GM23338 (cell line): ENCODE data around the gene MYCL. TPM values are rescaled to one million over a fixed set of nuclear protein-coding genes. Genes with fewer than 3 reads are reported as not detected.

ENCODE experiments used
- ATAC-seq: fragments of 200-7000 bp; cut with Tn5 transposase; 3 replicates; pipeline ENCODE4 v1.9.1; 2020
- DNase-seq: peaks from one replicate; pipeline ENCODE4 v3.0.0-alpha.2; 2015; ENCODE audit warnings: low spot score
- H2AFZ ChIP-seq: fragments of 200-600 bp; sonication (generic); 2 replicates; pipeline ENCODE4 v1.8.0; 2016; ENCODE audit warnings: antibody characterized with exemption, mild to moderate bottlenecking, moderate library complexity
- H3F3A ChIP-seq: fragments of 200-600 bp; sonication (generic); replicated peaks from 2 replicates; pipeline ENCODE4 v1.8.0; 2017; ENCODE audit warnings: antibody characterized with exemption, mixed run types, low read depth
- H3K27ac ChIP-seq: fragments of 200-600 bp; sonication (generic); 2 replicates; pipeline ENCODE4 v1.6.1; 2016; ENCODE audit warnings: low read depth
- H3K27me3 ChIP-seq: fragments of 200-600 bp; sonication (generic); 2 replicates; pipeline ENCODE4 v1.8.0; 2016; ENCODE audit warnings: mild to moderate bottlenecking, mixed run types, moderate library complexity; ENCODE audit not compliant: insufficient read depth
- H3K36me3 ChIP-seq: fragments of 200-600 bp; sonication (generic); 2 replicates; pipeline ENCODE4 v1.8.0; 2016; ENCODE audit warnings: mild to moderate bottlenecking; ENCODE audit not compliant: insufficient read depth
- H3K4me1 ChIP-seq: fragments of 200-600 bp; sonication (generic); 2 replicates; pipeline ENCODE4 v1.8.0; 2016; ENCODE audit warnings: mild to moderate bottlenecking, moderate library complexity; ENCODE audit not compliant: insufficient read depth
- H3K4me2 ChIP-seq: fragments of 200-600 bp; sonication (generic); 2 replicates; pipeline ENCODE4 v1.7.1; 2017; ENCODE audit warnings: mixed run types
- H3K4me3 ChIP-seq: fragments of 200-600 bp; sonication (generic); 2 replicates; pipeline ENCODE4 v1.6.1; 2016; ENCODE audit warnings: mixed run types
- H3K79me2 ChIP-seq: fragments of 200-600 bp; sonication (generic); replicated peaks from 2 replicates; pipeline ENCODE4 v1.8.0; 2017; ENCODE audit warnings: mild to moderate bottlenecking; ENCODE audit not compliant: insufficient read depth
- H3K9me2 ChIP-seq: fragments of 200-600 bp; sonication (generic); 2 replicates; pipeline ENCODE4 v1.8.0; 2017; ENCODE audit not compliant: insufficient read depth
- H4K20me1 ChIP-seq: fragments of 200-600 bp; sonication (generic); replicated peaks from 2 replicates; pipeline ENCODE4 v1.8.0; 2017; ENCODE audit warnings: mild to moderate bottlenecking; ENCODE audit not compliant: insufficient read depth
- H3K27ac Mint-ChIP-seq: 2 replicates; pipeline ENCODE4 v1.8.0; 2020; ENCODE audit warnings: inconsistent platforms, mild to moderate bottlenecking, moderate library complexity, mixed read lengths
- H3K27me3 Mint-ChIP-seq: 3 replicates; pipeline ENCODE4 v1.8.0; 2022; ENCODE audit warnings: low read depth, mild to moderate bottlenecking, moderate library complexity, mixed read lengths, inconsistent platforms; ENCODE audit not compliant: insufficient read depth, poor library complexity
- H3K36me3 Mint-ChIP-seq: 3 replicates; pipeline ENCODE4 v1.8.0; 2021; ENCODE audit warnings: low read depth, mild to moderate bottlenecking, inconsistent platforms, moderate library complexity, mixed read lengths
- H3K4me1 Mint-ChIP-seq: 3 replicates; pipeline ENCODE4 v1.8.0; 2020; ENCODE audit warnings: mild to moderate bottlenecking, inconsistent platforms, mixed read lengths
- H3K4me3 Mint-ChIP-seq: 3 replicates; pipeline ENCODE4 v1.8.0; 2021; ENCODE audit warnings: moderate library complexity, mild to moderate bottlenecking, inconsistent platforms, mixed read lengths
- H3K9me3 Mint-ChIP-seq: 3 replicates; pipeline ENCODE4 v1.8.0; 2020; ENCODE audit warnings: moderate library complexity, mild to moderate bottlenecking, inconsistent platforms, mixed read lengths
- CREB1 ChIP-seq: fragments of 250-450 bp; sonication (Bioruptor Pico); IDR thresholded peaks from 2 replicates; pipeline ENCODE4 v1.5.0; 2020; ENCODE audit warnings: low read depth, mild to moderate bottlenecking, moderate library complexity
- CTCF ChIP-seq, 2 experiments: fragments of 200-600 bp in 1 of 2; sonication (generic) in 1 of 2; conservative IDR thresholded peaks; 2 replicates each; pipeline versions ENCODE4 v1.5.1 to v1.6.1; 2016 to 2017; ENCODE audit warnings: antibody characterized with exemption in 2 of 2, low read depth in 2 of 2, mild to moderate bottlenecking in 2 of 2, moderate library complexity in 1 of 2
- EZH2 ChIP-seq: fragments of 200-600 bp; sonication (generic); IDR thresholded peaks from one replicate; pipeline ENCODE4 v1.8.0; 2017; ENCODE audit warnings: antibody characterized with exemption, mild to moderate bottlenecking, low read depth; ENCODE audit not compliant: unreplicated experiment
- EZH2phosphoT487 ChIP-seq: fragments of 200-600 bp; sonication (generic); IDR thresholded peaks from one replicate; pipeline ENCODE4 v1.8.1; 2018; ENCODE audit warnings: antibody characterized with exemption; ENCODE audit not compliant: unreplicated experiment
- STAT1 ChIP-seq: IDR thresholded peaks from one replicate; pipeline ENCODE4 v1.6.1; 2016; ENCODE audit warnings: antibody characterized with exemption; ENCODE audit not compliant: unreplicated experiment
- ZNF114 ChIP-seq: fragments of 250-450 bp; sonication (Bioruptor Pico); IDR thresholded peaks from 2 replicates; pipeline ENCODE4 v1.5.0; 2020; ENCODE audit warnings: mild to moderate bottlenecking, moderate library complexity
- ZNF331 ChIP-seq: fragments of 250-450 bp; sonication (Bioruptor Pico); IDR thresholded peaks from 2 replicates; pipeline ENCODE4 v1.5.0; 2020; ENCODE audit warnings: low read depth, mild to moderate bottlenecking, moderate library complexity
- polyA plus RNA-seq: library from polyadenylated mRNA; unstranded; fragments of >200 nt; fragmentation: Nextera tagmentation; extraction: Ambion mirVana; gene quantifications from 2 replicates; pipeline ENCODE4 v1.2.1, GENCODE V29; 2016
- total RNA-seq: library from RNA; depleted of rRNA; stranded (reverse); fragments of >200 nt; shearing (Covaris generic); gene quantifications from 2 replicates; pipeline ENCODE4 v1.2.3, GENCODE V29; 2014
- TF ChIP-seq, protein P1 (sequence below): fragments of 250-450 bp; sonication (Bioruptor Pico); IDR thresholded peaks from 2 replicates; pipeline ENCODE4 v1.5.0; 2020; ENCODE audit warnings: mild to moderate bottlenecking, moderate library complexity

The MYCL gene
- total and polyA plus RNA-seq, 2 experiments from 2014 or later = 8.2 to 41.1 TPM

DNA sequence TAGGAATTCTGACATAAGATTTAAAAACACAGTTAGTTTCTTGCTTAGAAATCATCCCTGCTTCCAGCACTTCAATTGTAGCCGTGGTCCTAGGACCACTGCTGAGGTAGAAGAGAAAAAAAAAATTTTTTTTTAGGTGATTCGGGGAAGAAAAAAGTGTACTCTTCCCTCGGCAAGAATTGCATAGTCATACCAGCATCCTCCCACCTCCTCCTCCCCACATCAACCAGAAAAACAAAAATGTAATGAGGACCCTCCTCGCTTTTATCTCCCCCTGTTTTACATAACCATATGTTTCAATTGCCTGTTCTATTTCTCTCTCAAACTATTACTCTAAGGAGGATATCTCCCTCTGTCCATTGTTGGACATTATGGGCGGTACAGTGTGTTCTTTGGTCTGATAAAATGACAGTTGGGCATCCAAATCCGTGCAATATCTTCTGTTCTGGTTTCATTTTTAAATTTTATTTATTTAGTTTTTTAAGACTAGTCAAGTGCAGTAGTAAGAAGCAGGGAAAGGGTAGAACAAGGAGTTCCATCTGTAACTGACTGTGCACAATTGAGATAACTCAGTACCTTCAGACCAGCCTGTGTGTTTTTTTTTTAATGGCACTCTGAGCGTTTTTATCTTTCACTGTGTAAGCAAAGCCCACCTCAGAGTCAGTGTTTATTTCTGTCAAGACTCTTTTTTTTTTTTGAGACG, 42.8 kb upstream of the MYCL start:
- Mint-ChIP-seq H3K27me3 (peaks cover 4% of the 10 kb centered on the region), H3K27ac (no peak overlapping the region), H3K9me3 (no peaks in the 10 kb centered on the region), H3K4me3 (no peak overlapping the region), H3K36me3 (no peaks in the 10 kb centered on the region), H3K4me1 (peaks cover 18% of the 10 kb centered on the region)
- TF ChIP-seq CREB1 (CRISPR knock-in tag) (no peak), ZNF331 (CRISPR knock-in tag) (no peak), EZH2phosphoT487 (no peak), STAT1 (no peak), CTCF (conservative IDR thresholded peaks at IDR 0.05; ENCODE audit: low read depth in 2 of 2) (no peak)
- Histone ChIP-seq H4K20me1 (no peaks in the 10 kb centered on the region), H2AFZ (peak overlapping the region; percentile 92; the same call in 1 of the 2 replicates), H3K79me2 (no peaks in the 10 kb centered on the region), H3K4me2 (no peak overlapping the region), H3K4me3 (no peak overlapping the region), H3K27me3 (no peaks in the 10 kb centered on the region), H3K4me1 (peaks cover 22% of the 10 kb centered on the region), H3K27ac (no peak overlapping the region), H3K9me2 (no peaks in the 10 kb centered on the region), H3F3A (no peaks in the 10 kb centered on the region), H3K36me3 (no peaks in the 10 kb centered on the region)
- no peak for DNase-seq
- ATAC-seq = no peak

DNA sequence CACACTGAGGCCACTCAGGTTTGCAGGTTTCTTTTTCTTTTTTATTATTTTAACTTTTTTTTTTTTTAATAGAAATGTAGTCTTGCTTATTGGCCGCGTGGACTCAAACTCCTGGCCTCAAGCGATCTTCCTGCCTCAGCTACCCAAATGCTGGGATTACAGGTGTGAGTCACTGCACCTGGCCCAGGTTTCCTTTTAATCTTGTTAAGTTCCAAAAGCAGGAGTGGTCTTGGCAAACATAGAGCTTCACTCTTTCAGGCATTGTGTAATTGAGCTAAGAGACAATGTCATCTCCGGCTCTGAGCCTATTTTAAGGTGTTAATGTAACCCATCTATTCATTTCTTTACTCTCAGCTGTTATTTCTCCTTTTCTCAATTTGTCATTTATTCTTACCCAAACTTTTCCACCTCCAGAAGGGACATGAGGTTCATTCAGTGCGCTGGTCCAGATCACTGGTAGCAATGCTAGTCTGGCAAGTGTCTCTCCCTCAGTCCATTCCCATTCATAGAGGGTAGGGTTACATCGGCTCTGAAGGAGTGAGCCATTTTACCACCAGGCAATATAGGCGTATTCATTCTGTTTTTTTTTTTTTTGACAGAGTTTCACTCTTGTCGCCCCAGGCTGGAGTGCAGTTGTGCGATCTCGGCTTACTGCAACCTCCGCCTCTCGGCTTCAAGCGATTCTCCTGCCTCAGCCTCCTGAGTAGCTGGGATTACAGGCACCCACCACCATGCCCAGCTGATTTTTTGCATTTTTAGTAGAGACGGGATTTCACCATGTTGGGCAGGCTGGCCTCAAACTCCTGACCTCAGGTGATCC, 42.0 kb upstream of the MYCL start:
- peaks cover 4% of the 10 kb centered on the region for H3K27me3 Mint-ChIP-seq
- H3K4me1 Mint-ChIP-seq = peaks cover 13% of the 10 kb centered on the region
- DNase-seq = no peak
- no peaks in the 10 kb centered on the region for H3F3A ChIP-seq
- H3K4me3 ChIP-seq = no peak overlapping the region
- ATAC-seq = peak; percentile 32; the same call in 1 of the 3 replicates
- H4K20me1 ChIP-seq = no peaks in the 10 kb centered on the region
- no peaks in the 10 kb centered on the region for H3K9me3 Mint-ChIP-seq
- 0 out of 2 replicates have a peak overlapping the region, but pooled peaks have one; percentile 17 for H3K4me2 ChIP-seq
- H2AFZ ChIP-seq = peak overlapping the region; percentile 92; the same call in 1 of the 2 replicates
- no peaks in the 10 kb centered on the region for H3K27me3 ChIP-seq
- H3K36me3 ChIP-seq = no peaks in the 10 kb centered on the region
- H3K4me3 Mint-ChIP-seq = no peak overlapping the region
- H3K36me3 Mint-ChIP-seq = no peaks in the 10 kb centered on the region
- H3K27ac ChIP-seq = no peak overlapping the region
- no peaks in the 10 kb centered on the region for H3K79me2 ChIP-seq
- peaks cover 15% of the 10 kb centered on the region for H3K4me1 ChIP-seq
- H3K27ac Mint-ChIP-seq = no peak overlapping the region
- no peaks in the 10 kb centered on the region for H3K9me2 ChIP-seq
- TF ChIP-seq ZNF114 = no peak
- no peak for TF ChIP-seq EZH2
- TF ChIP-seq, protein P1, sequence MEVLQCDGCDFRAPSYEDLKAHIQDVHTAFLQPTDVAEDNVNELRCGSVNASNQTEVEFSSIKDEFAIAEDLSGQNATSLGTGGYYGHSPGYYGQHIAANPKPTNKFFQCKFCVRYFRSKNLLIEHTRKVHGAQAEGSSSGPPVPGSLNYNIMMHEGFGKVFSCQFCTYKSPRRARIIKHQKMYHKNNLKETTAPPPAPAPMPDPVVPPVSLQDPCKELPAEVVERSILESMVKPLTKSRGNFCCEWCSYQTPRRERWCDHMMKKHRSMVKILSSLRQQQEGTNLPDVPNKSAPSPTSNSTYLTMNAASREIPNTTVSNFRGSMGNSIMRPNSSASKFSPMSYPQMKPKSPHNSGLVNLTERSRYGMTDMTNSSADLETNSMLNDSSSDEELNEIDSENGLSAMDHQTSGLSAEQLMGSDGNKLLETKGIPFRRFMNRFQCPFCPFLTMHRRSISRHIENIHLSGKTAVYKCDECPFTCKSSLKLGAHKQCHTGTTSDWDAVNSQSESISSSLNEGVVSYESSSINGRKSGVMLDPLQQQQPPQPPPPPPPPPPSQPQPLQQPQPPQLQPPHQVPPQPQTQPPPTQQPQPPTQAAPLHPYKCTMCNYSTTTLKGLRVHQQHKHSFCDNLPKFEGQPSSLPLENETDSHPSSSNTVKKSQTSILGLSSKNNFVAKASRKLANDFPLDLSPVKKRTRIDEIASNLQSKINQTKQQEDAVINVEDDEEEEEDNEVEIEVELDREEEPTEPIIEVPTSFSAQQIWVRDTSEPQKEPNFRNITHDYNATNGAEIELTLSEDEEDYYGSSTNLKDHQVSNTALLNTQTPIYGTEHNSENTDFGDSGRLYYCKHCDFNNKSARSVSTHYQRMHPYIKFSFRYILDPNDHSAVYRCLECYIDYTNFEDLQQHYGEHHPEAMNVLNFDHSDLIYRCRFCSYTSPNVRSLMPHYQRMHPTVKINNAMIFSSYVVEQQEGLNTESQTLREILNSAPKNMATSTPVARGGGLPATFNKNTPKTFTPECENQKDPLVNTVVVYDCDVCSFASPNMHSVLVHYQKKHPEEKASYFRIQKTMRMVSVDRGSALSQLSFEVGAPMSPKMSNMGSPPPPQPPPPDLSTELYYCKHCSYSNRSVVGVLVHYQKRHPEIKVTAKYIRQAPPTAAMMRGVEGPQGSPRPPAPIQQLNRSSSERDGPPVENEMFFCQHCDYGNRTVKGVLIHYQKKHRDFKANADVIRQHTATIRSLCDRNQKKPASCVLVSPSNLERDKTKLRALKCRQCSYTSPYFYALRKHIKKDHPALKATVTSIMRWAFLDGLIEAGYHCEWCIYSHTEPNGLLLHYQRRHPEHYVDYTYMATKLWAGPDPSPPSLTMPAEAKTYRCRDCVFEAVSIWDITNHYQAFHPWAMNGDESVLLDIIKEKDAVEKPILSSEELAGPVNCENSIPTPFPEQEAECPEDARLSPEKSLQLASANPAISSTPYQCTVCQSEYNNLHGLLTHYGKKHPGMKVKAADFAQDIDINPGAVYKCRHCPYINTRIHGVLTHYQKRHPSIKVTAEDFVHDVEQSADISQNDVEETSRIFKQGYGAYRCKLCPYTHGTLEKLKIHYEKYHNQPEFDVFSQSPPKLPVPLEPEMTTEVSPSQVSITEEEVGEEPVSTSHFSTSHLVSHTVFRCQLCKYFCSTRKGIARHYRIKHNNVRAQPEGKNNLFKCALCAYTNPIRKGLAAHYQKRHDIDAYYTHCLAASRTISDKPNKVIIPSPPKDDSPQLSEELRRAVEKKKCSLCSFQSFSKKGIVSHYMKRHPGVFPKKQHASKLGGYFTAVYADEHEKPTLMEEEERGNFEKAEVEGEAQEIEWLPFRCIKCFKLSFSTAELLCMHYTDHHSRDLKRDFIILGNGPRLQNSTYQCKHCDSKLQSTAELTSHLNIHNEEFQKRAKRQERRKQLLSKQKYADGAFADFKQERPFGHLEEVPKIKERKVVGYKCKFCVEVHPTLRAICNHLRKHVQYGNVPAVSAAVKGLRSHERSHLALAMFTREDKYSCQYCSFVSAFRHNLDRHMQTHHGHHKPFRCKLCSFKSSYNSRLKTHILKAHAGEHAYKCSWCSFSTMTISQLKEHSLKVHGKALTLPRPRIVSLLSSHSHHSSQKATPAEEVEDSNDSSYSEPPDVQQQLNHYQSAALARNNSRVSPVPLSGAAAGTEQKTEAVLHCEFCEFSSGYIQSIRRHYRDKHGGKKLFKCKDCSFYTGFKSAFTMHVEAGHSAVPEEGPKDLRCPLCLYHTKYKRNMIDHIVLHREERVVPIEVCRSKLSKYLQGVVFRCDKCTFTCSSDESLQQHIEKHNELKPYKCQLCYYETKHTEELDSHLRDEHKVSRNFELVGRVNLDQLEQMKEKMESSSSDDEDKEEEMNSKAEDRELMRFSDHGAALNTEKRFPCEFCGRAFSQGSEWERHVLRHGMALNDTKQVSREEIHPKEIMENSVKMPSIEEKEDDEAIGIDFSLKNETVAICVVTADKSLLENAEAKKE (CRISPR knock-in tag) = no peak
- TF ChIP-seq STAT1 = no peak
- TF ChIP-seq ZNF331 (CRISPR knock-in tag) = no peak
